HG03025 (cell line): ENCODE measurements around the gene RAG1.

Experiments used
- ATAC-seq: cut with Tn5 transposase; IDR thresholded peaks from one replicate; pipeline ENCODE4 v1.9.1; 2021; ENCODE audit warnings: mild to moderate bottlenecking, moderate library complexity; ENCODE audit not compliant: unreplicated experiment, low FRiP score

Gene RAG1

GRCh38 chr11:36627006-36627405, 59.2 kb downstream of the RAG1 start:
- no peak for ATAC-seq

- no peak for ATAC-seq
Measured at GRCh38 chr11:36627471-36627870, 59.7 kb downstream of the RAG1 start.

- ATAC-seq: no peak
Measured at GRCh38 chr11:36628141-36628540, 60.3 kb downstream of the RAG1 start.

GRCh38 chr11:36628765-36629244, 61.0 kb downstream of the RAG1 start:
- no peak for ATAC-seq
